ENCODE data around the gene CEP295NL. TPM values are rescaled to one million over a fixed set of nuclear protein-coding genes. Genes with fewer than 3 reads are reported as not detected.
A peak's percentile ranks its signal among the peaks of the same experiment; 100 is the strongest.
"Not testable (repeated sequence)": the region's sequence is repeated elsewhere in the genome, so short reads cannot be mapped to it uniquely, and the experiment has no call there.

Gene CEP295NL
- polyA plus RNA-seq, 3 donors: 0.38 to 0.81 TPM; not detected in 1

GRCh38 chr17:78870621-78871020, 32.4 kb downstream of the CEP295NL start:
- H3K9me3 Mint-ChIP-seq: no peaks in the 10 kb centered on the region
- Histone ChIP-seq H3K4me3 (replicated peaks in 1 of 3; ENCODE audit: low read depth in 2 of 3, low read length in 3 of 3) (no peak overlapping the region), H3K36me3 (replicated peaks in 1 of 2; ENCODE audit: control insufficient read depth in 1 of 2, insufficient read depth in 2 of 2, low read length in 2 of 2) (peaks cover 50 to 69% of the 10 kb centered on the region in 2 donors), H3K4me1 (ENCODE audit: control insufficient read depth in 1 of 2, insufficient read depth in 2 of 2, low read length in 2 of 2) (peaks cover 30 to 35% of the 10 kb centered on the region in 2 donors), H3K27me3 (ENCODE audit: control insufficient read depth in 2 of 2, insufficient read depth in 2 of 2, low read length in 2 of 2) (no peaks in the 10 kb centered on the region), H3K79me2 (ENCODE audit: insufficient read depth, low read length) (peaks cover 67% of the 10 kb centered on the region), H3K9me3 (replicated peaks in 1 of 2; ENCODE audit: control insufficient read depth in 1 of 2, insufficient read depth in 1 of 2, low read length in 2 of 2) (no peaks in the 10 kb centered on the region), H2AFZ (ENCODE audit: insufficient read depth, low read depth, low read length, poor library complexity, severe bottlenecking) (no peak overlapping the region), H3K9ac (ENCODE audit: insufficient read depth, low read length, poor library complexity, severe bottlenecking) (no peak overlapping the region), H3K4me2 (replicated peaks; ENCODE audit: extremely low read depth, low read length, poor library complexity, severe bottlenecking) (no peak overlapping the region), H4K20me1 (ENCODE audit: insufficient read depth, low read length) (peaks cover 79% of the 10 kb centered on the region), H3K27ac (ENCODE audit: low read depth in 1 of 2, low read length in 2 of 2) (no peak overlapping the region)
- H3K27me3 Mint-ChIP-seq (ENCODE audit: low read depth in 3 of 3): peaks cover 0 to 2% (median 1%) of the 10 kb centered on the region in 3 donors
- H3K27ac Mint-ChIP-seq: peak overlapping the region in 4 of 7 donors; percentile 54 to 84 (median 73)
- no peak overlapping the region for H3K4me3 Mint-ChIP-seq
- intact Hi-C loops (cut with micrococcal nuclease): no loop called here
- TF ChIP-seq CTCF (IDR thresholded peaks at IDR 0.05): no peak
- 88% methylated on average over 11 of the region's 15 CpGs for WGBS (ENCODE audit: insufficient coverage)
- peaks cover 55% of the 10 kb centered on the region for H3K4me1 Mint-ChIP-seq
- DNase-seq: no peak
- H3K36me3 Mint-ChIP-seq: peaks cover 63 to 80% of the 10 kb centered on the region in 2 donors

GRCh38 chr17:78868391-78868790, 34.6 kb downstream of the CEP295NL start:
- Mint-ChIP-seq H3K9me3 (no peaks in the 10 kb centered on the region), H3K4me3 (no peak overlapping the region), H3K36me3 (peaks cover 62 to 83% of the 10 kb centered on the region in 2 donors), H3K27me3 (ENCODE audit: low read depth in 3 of 3) (peaks cover 0 to 2% (median 1%) of the 10 kb centered on the region in 3 donors), H3K4me1 (peaks cover 43% of the 10 kb centered on the region), H3K27ac (peak overlapping the region in 6 of 7 donors; percentile 41 to 95 (median 68))
- Histone ChIP-seq H4K20me1 (ENCODE audit: insufficient read depth, low read length) (peaks cover 78% of the 10 kb centered on the region), H3K79me2 (ENCODE audit: insufficient read depth, low read length) (peaks cover 66% of the 10 kb centered on the region), H3K9me3 (replicated peaks in 1 of 2; ENCODE audit: control insufficient read depth in 1 of 2, insufficient read depth in 1 of 2, low read length in 2 of 2) (no peaks in the 10 kb centered on the region), H3K4me3 (replicated peaks in 1 of 3; ENCODE audit: low read depth in 2 of 3, low read length in 3 of 3) (no peak overlapping the region), H3K4me2 (replicated peaks; ENCODE audit: extremely low read depth, low read length, poor library complexity, severe bottlenecking) (no peak overlapping the region), H3K9ac (ENCODE audit: insufficient read depth, low read length, poor library complexity, severe bottlenecking) (no peak overlapping the region), H3K4me1 (ENCODE audit: control insufficient read depth in 1 of 2, insufficient read depth in 2 of 2, low read length in 2 of 2) (peaks cover 25 to 48% of the 10 kb centered on the region in 2 donors), H2AFZ (ENCODE audit: insufficient read depth, low read depth, low read length, poor library complexity, severe bottlenecking) (no peak overlapping the region), H3K27ac (ENCODE audit: low read depth in 1 of 2, low read length in 2 of 2) (no peak overlapping the region), H3K27me3 (ENCODE audit: control insufficient read depth in 2 of 2, insufficient read depth in 2 of 2, low read length in 2 of 2) (no peaks in the 10 kb centered on the region), H3K36me3 (replicated peaks in 1 of 2; ENCODE audit: control insufficient read depth in 1 of 2, insufficient read depth in 2 of 2, low read length in 2 of 2) (peaks cover 49 to 68% of the 10 kb centered on the region in 2 donors)
- TF ChIP-seq CTCF (IDR thresholded peaks at IDR 0.05): no peak
- DNase-seq: no peak
- intact Hi-C loops (cut with micrococcal nuclease): loop anchor here in 1 of 2 donors (5.0 kb wide), 1 partner anchor 104 kb away; no protein-coding TSS in a partner anchor
- no CpG with 5 or more reads among the region's 7 CpGs for WGBS (ENCODE audit: insufficient coverage)

- H3K27me3 ChIP-seq (ENCODE audit: control insufficient read depth in 2 of 2, insufficient read depth in 2 of 2, low read length in 2 of 2); DNase-seq; H3K9ac ChIP-seq (ENCODE audit: insufficient read depth, low read length, poor library complexity, severe bottlenecking); H3K9me3 ChIP-seq (replicated peaks in 1 of 2; ENCODE audit: control insufficient read depth in 1 of 2, insufficient read depth in 1 of 2, low read length in 2 of 2); H3K9me3 Mint-ChIP-seq; H3K4me3 Mint-ChIP-seq; H2AFZ ChIP-seq (ENCODE audit: insufficient read depth, low read depth, low read length, poor library complexity, severe bottlenecking); H3K27me3 Mint-ChIP-seq (ENCODE audit: low read depth in 3 of 3); H3K4me3 ChIP-seq (replicated peaks in 1 of 3; ENCODE audit: low read depth in 2 of 3, low read length in 3 of 3); H3K4me2 ChIP-seq (replicated peaks; ENCODE audit: extremely low read depth, low read length, poor library complexity, severe bottlenecking): not testable (repeated sequence)
- peaks cover 75% of the 10 kb centered on the region for H4K20me1 ChIP-seq (ENCODE audit: insufficient read depth, low read length)
- Mint-ChIP-seq H3K27ac (peak overlapping the region; percentile 84 to 96 (median 92)), H3K36me3 (peaks cover 50 to 72% of the 10 kb centered on the region in 2 donors), H3K4me1 (peaks cover 44% of the 10 kb centered on the region)
- peaks cover 36 to 62% of the 10 kb centered on the region in 2 donors for H3K4me1 ChIP-seq (ENCODE audit: control insufficient read depth in 1 of 2, insufficient read depth in 2 of 2, low read length in 2 of 2)
- no CpG with 5 or more reads among the region's 3 CpGs for WGBS (ENCODE audit: insufficient coverage)
- intact Hi-C loops (cut with micrococcal nuclease): loop anchor here in 1 of 2 donors (5.0 kb wide), 1 partner anchor 105 kb away; no protein-coding TSS in a partner anchor
- peak overlapping the region; percentile 81 to 84 for H3K27ac ChIP-seq (ENCODE audit: low read depth in 1 of 2, low read length in 2 of 2)
- H3K36me3 ChIP-seq (replicated peaks in 1 of 2; ENCODE audit: control insufficient read depth in 1 of 2, insufficient read depth in 2 of 2, low read length in 2 of 2): peaks cover 36 to 55% of the 10 kb centered on the region in 2 donors
- H3K79me2 ChIP-seq (ENCODE audit: insufficient read depth, low read length): peaks cover 55% of the 10 kb centered on the region
Measured at GRCh38 chr17:78867046-78867445, 36.0 kb downstream of the CEP295NL start.

Data from CD14-positive monocyte (primary cell).